Panc1 (cell line): ENCODE results near the gene EFCAB7. TPM values are rescaled to one million over a fixed set of nuclear protein-coding genes. Genes with fewer than 3 reads are reported as not detected.

Source experiments
- ATAC-seq: fragments of 200-7000 bp; cut with Tn5 transposase; 2 replicates; pipeline ENCODE4 v1.9.1; 2020; ENCODE audit warnings: mild to moderate bottlenecking, moderate library complexity
- BruUV-seq: library from RNA; stranded (reverse); fragments of 400-500 nt; replicated peaks from 2 replicates; lab custom pipeline; 2021; lab: Mats Ljungman, UMichigan
- CTCF ChIA-PET: fragments of 300-600 bp; sonication (Branson Sonifier 250); formaldehyde crosslinking; loops from one replicate; lab custom pipeline; 2022; ENCODE audit warnings: antibody characterized with exemption; lab: Charles Lee
- POLR2A ChIA-PET: fragments of 300-600 bp; sonication (Branson Sonifier 250); formaldehyde crosslinking; loops from one replicate; lab custom pipeline; 2022; ENCODE audit warnings: antibody characterized with exemption; lab: Charles Lee
- DNase-seq: peaks from one replicate; pipeline ENCODE4 v3.0.0-alpha.2; 2010; ENCODE audit warnings: low read depth, low spot score
- H3K27ac ChIP-seq: 2 replicates; pipeline ENCODE4 v1.5.1; 2011; ENCODE audit warnings: mild to moderate bottlenecking, low read length, inconsistent platforms
- H3K27me3 ChIP-seq: fragments of 200-500 bp; sonication (Bioruptor generic); 2 replicates; pipeline ENCODE4 v1.6.0; 2014; ENCODE audit warnings: low read length, inconsistent platforms; ENCODE audit not compliant: control insufficient read depth, insufficient read depth
- H3K36me3 ChIP-seq: fragments of 200-500 bp; sonication (Bioruptor generic); 2 replicates; pipeline ENCODE4 v1.5.1; 2014; ENCODE audit warnings: inconsistent platforms, mild to moderate bottlenecking, low read length, moderate library complexity; ENCODE audit not compliant: control insufficient read depth, insufficient read depth
- H3K4me1 ChIP-seq: 2 replicates; pipeline ENCODE4 v1.5.1; 2011; ENCODE audit warnings: inconsistent platforms, mild to moderate bottlenecking, low read length, moderate library complexity; ENCODE audit not compliant: control insufficient read depth, insufficient read depth
- H3K4me3 ChIP-seq, 2 experiments: 2 replicates each; pipeline ENCODE4 v1.5.1; 2011 to 2012; ENCODE audit warnings: low read depth in 2 of 2, low read length in 2 of 2, mild to moderate bottlenecking in 2 of 2, inconsistent platforms in 1 of 2, moderate library complexity in 1 of 2
- H3K9me3 ChIP-seq: fragments of 200-500 bp; sonication (Bioruptor generic); 2 replicates; pipeline ENCODE4 v1.5.1; 2014; ENCODE audit warnings: low read depth, mild to moderate bottlenecking, inconsistent platforms, low read length, moderate library complexity; ENCODE audit not compliant: control insufficient read depth, insufficient read depth
- POLR2AphosphoS5 ChIP-seq: IDR thresholded peaks from 2 replicates; pipeline ENCODE4 v1.6.1; 2012; ENCODE audit warnings: mild to moderate bottlenecking, low read depth, low read length, moderate library complexity
- SIN3A ChIP-seq: IDR thresholded peaks from 2 replicates; pipeline ENCODE4 v1.6.1; 2012; ENCODE audit warnings: low read depth, mild to moderate bottlenecking, low read length, moderate library complexity, borderline replicate concordance; ENCODE audit not compliant: insufficient read depth
- TCF7L2 ChIP-seq: IDR thresholded peaks from 2 replicates; pipeline ENCODE4 v1.6.1; 2011; ENCODE audit warnings: mild to moderate bottlenecking, low read depth, low read length, inconsistent platforms
- in situ Hi-C: cut with HindIII; loops from 2 replicates; pipeline ENCODE4 v1.10.0; 2016; ENCODE audit warnings: low sequenced_read_pairs, low pct_unique_long_range_greater_than_20kb
- intact Hi-C: fragments of 100-400 bp; cut with micrococcal nuclease; formaldehyde crosslinking; loops from one replicate; pipeline ENCODE4 v1.10.0; 2022; ENCODE audit not compliant: unreplicated experiment
- total RNA-seq: library from RNA; stranded (reverse); gene quantifications from one replicate; pipeline ENCODE4 v1.2.1, GENCODE V29; 2021; ENCODE audit not compliant: unreplicated experiment
- TF ChIP-seq, protein P1 (sequence below), 2 experiments: IDR thresholded peaks; 2 replicates each; pipeline ENCODE4 v1.6.1; 2011 to 2012; ENCODE audit warnings: low read depth in 2 of 2, control low read depth in 1 of 2, low read length in 1 of 2, mild to moderate bottlenecking in 1 of 2, moderate library complexity in 1 of 2; ENCODE audit not compliant: insufficient read depth in 1 of 2
- TF ChIP-seq, protein P2 (sequence below): fragments of 450-650 bp; IDR thresholded peaks from 2 replicates; pipeline ENCODE4 v1.5.1; 2017; ENCODE audit warnings: mild to moderate bottlenecking

Gene EFCAB7
- total RNA-seq, 1 experiment from 2014 or later, result 6.6 TPM

DNA sequence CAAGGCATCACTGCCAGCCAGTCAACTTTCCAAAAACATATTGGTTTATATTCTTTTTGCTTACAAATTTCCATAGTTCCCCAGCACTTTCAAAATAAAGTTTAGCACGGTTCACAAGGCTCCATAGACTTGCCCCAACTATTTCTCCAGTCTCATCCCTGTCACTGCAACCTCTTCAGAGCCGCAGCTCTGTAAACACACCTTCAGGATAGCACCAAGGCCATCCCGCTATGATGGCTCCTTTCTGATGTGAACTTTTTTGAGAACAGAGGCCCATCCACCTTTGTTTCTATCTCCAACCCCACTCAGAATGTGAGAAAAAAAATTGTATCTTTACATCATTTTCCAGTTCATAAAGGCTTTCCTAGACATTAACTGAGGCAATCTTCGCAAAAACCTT, 96.2 kb downstream of the EFCAB7 start:
- ATAC-seq, result no peak
- H3K4me1 ChIP-seq, result peaks cover 3% of the 10 kb centered on the region; the same call in 1 of the 2 replicates
- H3K9me3 ChIP-seq, result no peaks in the 10 kb centered on the region
- POLR2A ChIA-PET, result no interaction called here
- H3K36me3 ChIP-seq, result no peaks in the 10 kb centered on the region
- in situ Hi-C loops, result no loop called here
- DNase-seq, result no peak
- no peak overlapping the region for H3K27ac ChIP-seq
- no peaks in the 10 kb centered on the region for H3K27me3 ChIP-seq
- CTCF ChIA-PET, result no interaction called here
- BruUV-seq, result no TSS peak
- no peak for TF ChIP-seq SIN3A
- TF ChIP-seq, protein P1, sequence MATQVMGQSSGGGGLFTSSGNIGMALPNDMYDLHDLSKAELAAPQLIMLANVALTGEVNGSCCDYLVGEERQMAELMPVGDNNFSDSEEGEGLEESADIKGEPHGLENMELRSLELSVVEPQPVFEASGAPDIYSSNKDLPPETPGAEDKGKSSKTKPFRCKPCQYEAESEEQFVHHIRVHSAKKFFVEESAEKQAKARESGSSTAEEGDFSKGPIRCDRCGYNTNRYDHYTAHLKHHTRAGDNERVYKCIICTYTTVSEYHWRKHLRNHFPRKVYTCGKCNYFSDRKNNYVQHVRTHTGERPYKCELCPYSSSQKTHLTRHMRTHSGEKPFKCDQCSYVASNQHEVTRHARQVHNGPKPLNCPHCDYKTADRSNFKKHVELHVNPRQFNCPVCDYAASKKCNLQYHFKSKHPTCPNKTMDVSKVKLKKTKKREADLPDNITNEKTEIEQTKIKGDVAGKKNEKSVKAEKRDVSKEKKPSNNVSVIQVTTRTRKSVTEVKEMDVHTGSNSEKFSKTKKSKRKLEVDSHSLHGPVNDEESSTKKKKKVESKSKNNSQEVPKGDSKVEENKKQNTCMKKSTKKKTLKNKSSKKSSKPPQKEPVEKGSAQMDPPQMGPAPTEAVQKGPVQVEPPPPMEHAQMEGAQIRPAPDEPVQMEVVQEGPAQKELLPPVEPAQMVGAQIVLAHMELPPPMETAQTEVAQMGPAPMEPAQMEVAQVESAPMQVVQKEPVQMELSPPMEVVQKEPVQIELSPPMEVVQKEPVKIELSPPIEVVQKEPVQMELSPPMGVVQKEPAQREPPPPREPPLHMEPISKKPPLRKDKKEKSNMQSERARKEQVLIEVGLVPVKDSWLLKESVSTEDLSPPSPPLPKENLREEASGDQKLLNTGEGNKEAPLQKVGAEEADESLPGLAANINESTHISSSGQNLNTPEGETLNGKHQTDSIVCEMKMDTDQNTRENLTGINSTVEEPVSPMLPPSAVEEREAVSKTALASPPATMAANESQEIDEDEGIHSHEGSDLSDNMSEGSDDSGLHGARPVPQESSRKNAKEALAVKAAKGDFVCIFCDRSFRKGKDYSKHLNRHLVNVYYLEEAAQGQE (IDR thresholded peaks at IDR 0.05; ENCODE audit: insufficient read depth in 1 of 2, low read depth in 2 of 2, low read length in 1 of 2), result no peak
- TF ChIP-seq TCF7L2, result no peak
- TF ChIP-seq POLR2AphosphoS5, result no peak
- TF ChIP-seq, protein P2, sequence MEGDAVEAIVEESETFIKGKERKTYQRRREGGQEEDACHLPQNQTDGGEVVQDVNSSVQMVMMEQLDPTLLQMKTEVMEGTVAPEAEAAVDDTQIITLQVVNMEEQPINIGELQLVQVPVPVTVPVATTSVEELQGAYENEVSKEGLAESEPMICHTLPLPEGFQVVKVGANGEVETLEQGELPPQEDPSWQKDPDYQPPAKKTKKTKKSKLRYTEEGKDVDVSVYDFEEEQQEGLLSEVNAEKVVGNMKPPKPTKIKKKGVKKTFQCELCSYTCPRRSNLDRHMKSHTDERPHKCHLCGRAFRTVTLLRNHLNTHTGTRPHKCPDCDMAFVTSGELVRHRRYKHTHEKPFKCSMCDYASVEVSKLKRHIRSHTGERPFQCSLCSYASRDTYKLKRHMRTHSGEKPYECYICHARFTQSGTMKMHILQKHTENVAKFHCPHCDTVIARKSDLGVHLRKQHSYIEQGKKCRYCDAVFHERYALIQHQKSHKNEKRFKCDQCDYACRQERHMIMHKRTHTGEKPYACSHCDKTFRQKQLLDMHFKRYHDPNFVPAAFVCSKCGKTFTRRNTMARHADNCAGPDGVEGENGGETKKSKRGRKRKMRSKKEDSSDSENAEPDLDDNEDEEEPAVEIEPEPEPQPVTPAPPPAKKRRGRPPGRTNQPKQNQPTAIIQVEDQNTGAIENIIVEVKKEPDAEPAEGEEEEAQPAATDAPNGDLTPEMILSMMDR, result no peak
- H3K4me3 ChIP-seq, result no peak overlapping the region
- intact Hi-C loops, result loop anchor here (5.0 kb wide), 2 partner anchors 518 to 623 kb away; no protein-coding TSS in a partner anchor

DNA sequence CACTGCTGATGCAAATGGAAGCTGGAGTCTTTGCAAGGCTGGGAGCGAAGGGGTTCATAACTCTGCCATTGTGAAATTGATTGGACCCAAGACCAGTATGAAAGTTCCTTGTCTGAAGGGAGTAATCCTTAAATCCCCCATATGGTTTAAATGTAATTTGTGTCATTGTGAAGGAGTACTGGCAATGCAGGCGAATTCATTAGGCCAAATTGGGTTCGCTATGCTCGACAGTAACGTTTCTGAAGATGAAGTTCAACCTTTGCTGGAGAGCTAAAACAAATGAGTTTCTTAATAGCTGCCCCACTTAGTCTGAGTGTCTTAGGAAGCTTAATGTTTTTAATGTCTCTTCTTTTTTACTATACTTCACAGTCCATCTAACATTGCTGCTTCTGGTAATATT, 97.3 kb downstream of the EFCAB7 start:
- in situ Hi-C loops (no loop called here), intact Hi-C loops (no loop called here)
- no peak overlapping the region for H3K4me3 ChIP-seq
- H3K27me3 ChIP-seq, result no peaks in the 10 kb centered on the region
- ChIA-PET POLR2A (no interaction called here), CTCF (no interaction called here)
- DNase-seq (no peak), ATAC-seq (no peak)
- peaks cover 3% of the 10 kb centered on the region; the same call in 1 of the 2 replicates for H3K4me1 ChIP-seq
- H3K36me3 ChIP-seq, result no peaks in the 10 kb centered on the region
- H3K27ac ChIP-seq, result no peak overlapping the region
- TF ChIP-seq POLR2AphosphoS5 (no peak), SIN3A (no peak), TCF7L2 (no peak)
- TF ChIP-seq, protein P1 (IDR thresholded peaks at IDR 0.05; ENCODE audit: insufficient read depth in 1 of 2, low read depth in 2 of 2, low read length in 1 of 2), result no peak
- TF ChIP-seq, protein P2, result no peak
- no peaks in the 10 kb centered on the region for H3K9me3 ChIP-seq
- BruUV-seq, result no TSS peak
